Islet of Langerhans (tissue), 1 donor: Measurements from ENCODE around the gene SCGB1D1.

ENCODE experiments used
- FAIRE-seq: peaks from one replicate; lab custom pipeline; 2011; peaks lifted over from hg19 to GRCh38; lab: Jason Lieb, UNC

SCGB1D1 gene

GRCh38 chr11:62190011-62190410, at the start of gene SCGB1D1:
Gene SCGB1D1 (plus strand): TSS chr11:62190216. CDS start chr11:62190285, 69 bp downstream.
- no peak for FAIRE-seq

- no peak for FAIRE-seq
These were observed 49.5 kb upstream of the SCGB1D1 start for GRCh38 chr11:62140304-62141110.

GRCh38 chr11:62141111-62142042, 48.6 kb upstream of the SCGB1D1 start:
- no peak for FAIRE-seq

GRCh38 chr11:62142043-62142375, 48.0 kb upstream of the SCGB1D1 start:
- FAIRE-seq = no peak

GRCh38 chr11:62142921-62143320, 47.1 kb upstream of the SCGB1D1 start:
- FAIRE-seq = no peak

GRCh38 chr11:62143727-62144126, 46.3 kb upstream of the SCGB1D1 start:
- FAIRE-seq = no peak

- FAIRE-seq = no peak
These were observed 45.3 kb upstream of the SCGB1D1 start for GRCh38 chr11:62144641-62145255.

GRCh38 chr11:62145261-62145871, 44.6 kb upstream of the SCGB1D1 start:
- no peak for FAIRE-seq

GRCh38 chr11:62146476-62147200, 43.4 kb upstream of the SCGB1D1 start:
- no peak for FAIRE-seq

GRCh38 chr11:62147545-62147944, 42.5 kb upstream of the SCGB1D1 start:
- FAIRE-seq = no peak

- no peak for FAIRE-seq
These were observed 41.6 kb upstream of the SCGB1D1 start for GRCh38 chr11:62148271-62148980.

GRCh38 chr11:62149986-62150886, 39.8 kb upstream of the SCGB1D1 start:
- no peak for FAIRE-seq

- no peak for FAIRE-seq
These were observed 38.9 kb upstream of the SCGB1D1 start for GRCh38 chr11:62150887-62151736.

- no peak for FAIRE-seq
These were observed 38.3 kb upstream of the SCGB1D1 start for GRCh38 chr11:62151737-62152102.

GRCh38 chr11:62152245-62153086, 37.5 kb upstream of the SCGB1D1 start:
- no peak for FAIRE-seq

GRCh38 chr11:62153087-62153395, 37.0 kb upstream of the SCGB1D1 start:
- FAIRE-seq = no peak

GRCh38 chr11:62153617-62154016, 36.4 kb upstream of the SCGB1D1 start:
- FAIRE-seq = no peak

GRCh38 chr11:62157603-62158002, 32.4 kb upstream of the SCGB1D1 start:
- FAIRE-seq = no peak
